Neutrophil (primary cell): ENCODE measurements around the gene MYO1D.
A peak's percentile ranks its signal among the peaks of the same experiment; 100 is the strongest.

Source experiments
- H3K27ac ChIP-seq: fragments of 200-600 bp; sonication (generic); 2 replicates; pipeline ENCODE4 v1.5.1; 2016; ENCODE audit warnings: mild to moderate bottlenecking, moderate library complexity
- H3K27me3 ChIP-seq: fragments of 200-600 bp; sonication (generic); 2 replicates; pipeline ENCODE4 v1.6.0; 2016; ENCODE audit warnings: mild to moderate bottlenecking
- H3K36me3 ChIP-seq: fragments of 200-600 bp; sonication (generic); 2 replicates; pipeline ENCODE4 v1.5.1; 2017
- H3K4me1 ChIP-seq, 2 experiments: fragments of 200-600 bp in 1 of 2; sonication (generic) in 1 of 2; 1 replicate in 1 of 2; 2 replicates in 1 of 2; pipeline versions ENCODE4 v1.5.1 to v1.6.1; 2013 to 2016; ENCODE audit warnings: low read depth in 1 of 2, low read length in 1 of 2, mild to moderate bottlenecking in 1 of 2, moderate library complexity in 1 of 2; ENCODE audit not compliant: control insufficient read depth in 1 of 2, insufficient read depth in 1 of 2
- H3K4me3 ChIP-seq, 2 experiments: fragments of 200-600 bp in 1 of 2; sonication (generic) in 1 of 2; 1 replicate in 1 of 2; 2 replicates in 1 of 2; pipeline ENCODE4 v1.5.1; 2013 to 2016; ENCODE audit warnings: low read depth in 1 of 2, low read length in 1 of 2, mild to moderate bottlenecking in 1 of 2, moderate library complexity in 1 of 2
- H3K9me3 ChIP-seq: fragments of 200-600 bp; sonication (generic); 2 replicates; pipeline ENCODE4 v1.5.1; 2016
- CTCF ChIP-seq: fragments of 200-600 bp; sonication (generic); IDR thresholded peaks from 2 replicates; pipeline ENCODE4 v1.5.1; 2016; ENCODE audit warnings: antibody characterized with exemption

The MYO1D gene

GRCh38 chr17:32492648-32493289 is 384.2 kb downstream of the MYO1D start:
- H3K4me1 ChIP-seq: peaks cover 84 to 89% of the 10 kb centered on the region in 2 experiments
- peak overlapping the region; percentile 82 for H3K27ac ChIP-seq
- H3K27me3 ChIP-seq: no peaks in the 10 kb centered on the region

GRCh38 chr17:32492264-32492589 is 384.7 kb downstream of the MYO1D start:
- TF ChIP-seq CTCF: no peak
- Histone ChIP-seq H3K4me3 (peak overlapping the region; percentile 13 to 26), H3K9me3 (no peaks in the 10 kb centered on the region), H3K4me1 (peaks cover 88 to 94% of the 10 kb centered on the region in 2 experiments), H3K36me3 (peaks cover 37% of the 10 kb centered on the region), H3K27me3 (no peaks in the 10 kb centered on the region), H3K27ac (peak overlapping the region; percentile 82)

More at GRCh38 chr17:32492648-32493289, 384.2 kb downstream of the MYO1D start:
- TF ChIP-seq CTCF: no peak
- Histone ChIP-seq H3K9me3 (no peaks in the 10 kb centered on the region), H3K4me3 (peak overlapping the region in 1 of 2 experiments; percentile 26), H3K36me3 (peaks cover 35% of the 10 kb centered on the region)

- peaks cover 88 to 93% of the 10 kb centered on the region in 2 experiments for H3K4me1 ChIP-seq
These were observed 385.3 kb downstream of the MYO1D start for GRCh38 chr17:32491371-32492263.

GRCh38 chr17:32490101-32490482 is 386.8 kb downstream of the MYO1D start:
- Histone ChIP-seq H3K36me3 (peaks cover 37% of the 10 kb centered on the region), H3K27ac (peak overlapping the region; percentile 51), H3K4me1 (peaks cover 87 to 88% of the 10 kb centered on the region in 2 experiments), H3K9me3 (no peaks in the 10 kb centered on the region), H3K27me3 (peaks cover 3% of the 10 kb centered on the region), H3K4me3 (peak overlapping the region; percentile 73 to 94)
- no peak for TF ChIP-seq CTCF

More at GRCh38 chr17:32491371-32492263, 385.3 kb downstream of the MYO1D start:
- Histone ChIP-seq H3K36me3 (peaks cover 37% of the 10 kb centered on the region), H3K27ac (peak overlapping the region; percentile 82), H3K9me3 (no peaks in the 10 kb centered on the region), H3K27me3 (no peaks in the 10 kb centered on the region), H3K4me3 (peak overlapping the region; percentile 13 to 26)
- no peak for TF ChIP-seq CTCF

GRCh38 chr17:32489320-32490100 is 387.4 kb downstream of the MYO1D start:
- Histone ChIP-seq H3K36me3 (peaks cover 37% of the 10 kb centered on the region), H3K27me3 (peaks cover 3% of the 10 kb centered on the region), H3K4me1 (peaks cover 81 to 82% of the 10 kb centered on the region in 2 experiments), H3K27ac (peak overlapping the region; percentile 51), H3K9me3 (no peaks in the 10 kb centered on the region), H3K4me3 (peak overlapping the region; percentile 73 to 94)
- TF ChIP-seq CTCF: no peak
